Measurements from ENCODE around the gene ZNF710. TPM values are rescaled to one million over a fixed set of nuclear protein-coding genes. Genes with fewer than 3 reads are reported as not detected.

The ZNF710 gene
- total RNA-seq, 1 donor from 2014 or later = 26.8 TPM

DNA sequence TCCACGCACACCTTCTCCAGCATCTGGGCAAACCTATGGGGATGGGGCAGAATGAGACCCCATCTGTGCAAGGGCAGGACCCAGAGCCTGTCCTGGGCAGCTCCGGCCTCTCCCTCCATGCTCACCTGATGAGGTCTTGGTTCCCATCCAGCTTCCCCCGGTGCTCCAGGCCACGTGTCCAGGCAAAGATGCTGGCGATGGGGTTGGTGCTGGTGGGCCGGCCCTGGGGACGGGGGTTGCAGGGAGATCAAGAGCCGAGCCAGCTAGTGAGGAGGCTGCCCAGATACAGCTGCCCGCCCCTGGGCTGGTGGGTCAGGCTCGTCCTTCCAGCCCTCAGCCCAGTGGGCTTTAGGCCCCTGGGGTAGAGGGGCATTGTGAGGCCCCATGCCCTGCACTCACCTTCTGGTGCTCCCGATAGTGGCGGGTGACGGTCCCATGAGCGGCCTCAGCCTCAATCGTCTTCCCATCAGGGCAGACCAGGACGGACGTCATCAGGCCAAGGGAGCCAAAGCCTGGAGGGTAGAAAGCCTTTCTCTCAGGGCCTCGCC lies 83.8 kb downstream of the ZNF710 start:
- H3K36me3 ChIP-seq (ENCODE audit: control insufficient read depth, insufficient read depth, low read length) = peaks cover 9% of the 10 kb centered on the region
- no peak overlapping the region for H3K4me3 ChIP-seq (ENCODE audit: low read depth, low read length)
- no peak for DNase-seq (ENCODE audit: low read depth)
- no peaks in the 10 kb centered on the region for H3K27me3 ChIP-seq (ENCODE audit: control insufficient read depth, insufficient read depth, low read length)
- no peak for TF ChIP-seq CTCF (IDR thresholded peaks at IDR 0.05; ENCODE audit: insufficient read depth, low read length, poor library complexity, severe bottlenecking)

DNA sequence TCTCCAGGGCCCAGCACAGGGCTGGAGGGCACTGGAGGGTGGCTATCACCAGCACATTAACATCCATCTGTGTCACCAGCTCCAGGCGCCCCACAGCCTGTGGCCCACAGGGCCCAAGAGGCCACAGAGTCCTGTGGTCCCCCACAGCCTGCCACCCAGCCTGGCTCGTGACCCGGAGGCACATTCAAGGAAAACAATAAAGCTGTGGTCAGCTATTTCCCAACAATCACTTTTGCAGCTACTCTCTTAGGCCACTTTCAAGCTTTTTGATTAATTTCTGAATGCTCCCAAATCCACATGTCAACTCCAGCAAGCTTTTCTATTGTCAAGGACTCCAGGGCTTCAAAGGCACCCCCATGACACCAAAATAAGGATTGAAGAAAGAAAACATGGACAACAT lies 84.4 kb downstream of the ZNF710 start:
- Histone ChIP-seq H3K4me3 (ENCODE audit: low read depth, low read length) (no peak overlapping the region), H3K36me3 (ENCODE audit: control insufficient read depth, insufficient read depth, low read length) (peaks cover 9% of the 10 kb centered on the region), H3K27me3 (ENCODE audit: control insufficient read depth, insufficient read depth, low read length) (no peaks in the 10 kb centered on the region)
- TF ChIP-seq CTCF (IDR thresholded peaks at IDR 0.05; ENCODE audit: insufficient read depth, low read length, poor library complexity, severe bottlenecking) = no peak
- DNase-seq (ENCODE audit: low read depth) = no peak

GRCh38 chr15:90086868-90087268 lies 85.7 kb downstream of the ZNF710 start:
- DNase-seq (ENCODE audit: low read depth) = no peak
- no peaks in the 10 kb centered on the region for H3K27me3 ChIP-seq (ENCODE audit: control insufficient read depth, insufficient read depth, low read length)
- peak; percentile 78 for TF ChIP-seq CTCF (IDR thresholded peaks at IDR 0.05; ENCODE audit: insufficient read depth, low read length, poor library complexity, severe bottlenecking)
- peaks cover 9% of the 10 kb centered on the region for H3K36me3 ChIP-seq (ENCODE audit: control insufficient read depth, insufficient read depth, low read length)
- no peak overlapping the region for H3K4me3 ChIP-seq (ENCODE audit: low read depth, low read length)

- TF ChIP-seq CTCF (IDR thresholded peaks at IDR 0.05; ENCODE audit: insufficient read depth, low read length, poor library complexity, severe bottlenecking) = peak; percentile 37
- Histone ChIP-seq H3K4me3 (ENCODE audit: low read depth, low read length) (no peak overlapping the region), H3K36me3 (ENCODE audit: control insufficient read depth, insufficient read depth, low read length) (peaks cover 9% of the 10 kb centered on the region), H3K27me3 (ENCODE audit: control insufficient read depth, insufficient read depth, low read length) (no peaks in the 10 kb centered on the region)
- no peak for DNase-seq (ENCODE audit: low read depth)
Observed at GRCh38 chr15:90087454-90088154, 86.5 kb downstream of the ZNF710 start.

GRCh38 chr15:90090226-90090848 lies 89.2 kb downstream of the ZNF710 start:
- no peak for TF ChIP-seq CTCF (IDR thresholded peaks at IDR 0.05; ENCODE audit: insufficient read depth, low read length, poor library complexity, severe bottlenecking)
- peaks cover 4% of the 10 kb centered on the region for H3K36me3 ChIP-seq (ENCODE audit: control insufficient read depth, insufficient read depth, low read length)
- DNase-seq (ENCODE audit: low read depth) = no peak
- H3K4me3 ChIP-seq (ENCODE audit: low read depth, low read length) = no peak overlapping the region
- no peaks in the 10 kb centered on the region for H3K27me3 ChIP-seq (ENCODE audit: control insufficient read depth, insufficient read depth, low read length)
